Thyroid gland (tissue), 4 donors: ENCODE data around the gene ALDH3B2. TPM values are rescaled to one million over a fixed set of nuclear protein-coding genes. Genes with fewer than 3 reads are reported as not detected.

ENCODE experiments used
- DNase-seq, 2 donors: peaks; one replicate each; pipeline ENCODE4 v3.0.0-alpha.2; 2019
- H3K27ac ChIP-seq, 3 donors: fragments of 200-600 bp; sonication (generic); 1 replicate in 2 of 3; 2 replicates in 1 of 3; pipeline ENCODE4 v1.5.1; 2016 to 2019; ENCODE audit warnings: mild to moderate bottlenecking in 1 of 3, moderate library complexity in 1 of 3
- H3K27me3 ChIP-seq: fragments of 200-600 bp; sonication (generic); one replicate; pipeline ENCODE4 v1.5.1; 2019
- H3K36me3 ChIP-seq, 2 donors: fragments of 200-600 bp; sonication (generic); one replicate each; pipeline ENCODE4 v1.5.1; 2016 to 2019
- H3K4me1 ChIP-seq, 2 donors: fragments of 200-600 bp; sonication (generic); one replicate each; pipeline ENCODE4 v1.5.1; 2017 to 2019
- H3K4me3 ChIP-seq, 3 donors: fragments of 200-600 bp; sonication (generic); replicated peaks in 1 of 3; 1 replicate in 2 of 3; 2 replicates in 1 of 3; pipeline ENCODE4 v1.5.1; 2016; ENCODE audit warnings: mild to moderate bottlenecking in 1 of 3
- H3K9me3 ChIP-seq: fragments of 200-600 bp; sonication (generic); one replicate; pipeline ENCODE4 v1.5.1; 2017
- CTCF ChIP-seq, 6 experiments: fragments of 200-600 bp in 3 of 6; fragments of 450-650 bp in 3 of 6; sonication (generic) in 3 of 6; IDR thresholded peaks; one replicate each; pipeline ENCODE4 v1.5.1; 2016 to 2019; ENCODE audit warnings: antibody characterized with exemption in 6 of 6, mild to moderate bottlenecking in 2 of 6, inconsistent platforms in 1 of 6, moderate library complexity in 1 of 6
- POLR2A ChIP-seq, 2 donors: fragments of 450-650 bp; IDR thresholded peaks; one replicate each; pipeline ENCODE4 v1.6.1; 2017; ENCODE audit warnings: antibody characterized with exemption in 2 of 2, mild to moderate bottlenecking in 2 of 2, moderate library complexity in 1 of 2
- WGBS, 2 donors: methylation state at CpG; one replicate each; pipeline ENCODE4 v1.1.5; 2017; 5-methylcytosine and 5-hydroxymethylcytosine counted together
- intact Hi-C: fragments of 100-400 bp; cut with DNase I; formaldehyde crosslinking; loops from one replicate; pipeline ENCODE4 v1.15.1; 2023
- total RNA-seq, 4 donors: library from RNA; depleted of rRNA; stranded (reverse); fragments of >200 nt; gene quantifications; one replicate each; pipeline ENCODE4 v1.2.3, GENCODE V29; 2016

ALDH3B2 gene
- total RNA-seq, 4 donors from 2014 or later, result 1.3 TPM; not detected in 3

GRCh38 chr11:67646535-67647336 is 27.7 kb downstream of the ALDH3B2 start:
- Histone ChIP-seq H3K27ac (no peak overlapping the region), H3K36me3 (no peaks in the 10 kb centered on the region), H3K9me3 (no peaks in the 10 kb centered on the region), H3K4me1 (peaks cover 0 to 4% of the 10 kb centered on the region in 2 donors), H3K4me3 (no peak overlapping the region), H3K27me3 (no peaks in the 10 kb centered on the region)
- no peak for DNase-seq
- TF ChIP-seq CTCF (IDR thresholded peaks at IDR 0.05) (no peak), POLR2A (IDR thresholded peaks at IDR 0.05) (no peak)
- intact Hi-C loops, result no loop called here
- whole genome bisulfite sequencing, 2 donors, result 76 to 92% methylated on average over 19 to 24 of the region's 24 CpGs

- Histone ChIP-seq H3K9me3 (no peaks in the 10 kb centered on the region), H3K4me3 (no peak overlapping the region), H3K4me1 (peaks cover 0 to 4% of the 10 kb centered on the region in 2 donors), H3K27ac (no peak overlapping the region), H3K27me3 (no peaks in the 10 kb centered on the region), H3K36me3 (no peaks in the 10 kb centered on the region)
- TF ChIP-seq POLR2A (IDR thresholded peaks at IDR 0.05) (no peak), CTCF (IDR thresholded peaks at IDR 0.05) (no peak)
- intact Hi-C loops, result no loop called here
- WGBS, 2 donors, result 75 to 77% methylated on average over 14 to 20 of the region's 24 CpGs
- DNase-seq, result no peak
Measured at GRCh38 chr11:67645521-67646461, 28.6 kb downstream of the ALDH3B2 start.

- 91 to 97% methylated on average over 13 to 14 of the region's 22 CpGs for WGBS, 2 donors
- no peak overlapping the region for H3K4me3 ChIP-seq
- intact Hi-C loops, result no loop called here
- peaks cover 0 to 4% of the 10 kb centered on the region in 2 donors for H3K4me1 ChIP-seq
- TF ChIP-seq CTCF (IDR thresholded peaks at IDR 0.05) (no peak), POLR2A (IDR thresholded peaks at IDR 0.05) (no peak)
- H3K27me3 ChIP-seq, result no peaks in the 10 kb centered on the region
- no peak for DNase-seq
- no peaks in the 10 kb centered on the region for H3K9me3 ChIP-seq
- no peaks in the 10 kb centered on the region for H3K36me3 ChIP-seq
- H3K27ac ChIP-seq, result no peak overlapping the region
Measured at GRCh38 chr11:67644472-67645418, 29.7 kb downstream of the ALDH3B2 start.

- no peak overlapping the region for H3K27ac ChIP-seq
- no peaks in the 10 kb centered on the region for H3K27me3 ChIP-seq
- H3K4me1 ChIP-seq, result peaks cover 0 to 4% of the 10 kb centered on the region in 2 donors
- no peaks in the 10 kb centered on the region for H3K9me3 ChIP-seq
- intact Hi-C loops, result no loop called here
- no peak overlapping the region for H3K4me3 ChIP-seq
- peak in 1 of 6 experiments; percentile 16 for TF ChIP-seq CTCF (IDR thresholded peaks at IDR 0.05)
- TF ChIP-seq POLR2A (IDR thresholded peaks at IDR 0.05), result no peak
- WGBS, 2 donors, result 85 to 93% methylated on average over 5 of the region's 5 CpGs
- no peaks in the 10 kb centered on the region for H3K36me3 ChIP-seq
- no peak for DNase-seq
Measured at GRCh38 chr11:67644042-67644441, 30.4 kb downstream of the ALDH3B2 start.
